ENCODE data around the gene CFAP45.

DNA sequence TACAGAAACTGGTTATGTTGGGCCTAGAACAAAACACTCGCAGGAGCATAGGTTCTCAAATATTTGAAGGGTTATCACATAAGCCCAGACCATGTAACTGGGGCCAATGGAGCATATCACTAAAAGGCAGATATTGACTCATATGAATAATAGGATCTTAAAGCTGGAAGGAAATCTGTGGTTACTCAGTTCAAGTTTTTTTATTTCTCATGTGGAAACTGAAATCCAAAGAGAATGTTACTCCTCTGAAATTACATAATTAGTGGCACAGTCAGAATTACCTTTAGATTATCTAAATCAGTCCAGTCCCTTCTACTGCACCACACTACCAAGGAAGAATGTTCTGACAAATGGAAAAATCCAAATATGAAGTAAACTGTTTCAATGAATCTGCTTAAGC is 61.2 kb downstream of the CFAP45 start:
- TF ChIP-seq, protein P1, sequence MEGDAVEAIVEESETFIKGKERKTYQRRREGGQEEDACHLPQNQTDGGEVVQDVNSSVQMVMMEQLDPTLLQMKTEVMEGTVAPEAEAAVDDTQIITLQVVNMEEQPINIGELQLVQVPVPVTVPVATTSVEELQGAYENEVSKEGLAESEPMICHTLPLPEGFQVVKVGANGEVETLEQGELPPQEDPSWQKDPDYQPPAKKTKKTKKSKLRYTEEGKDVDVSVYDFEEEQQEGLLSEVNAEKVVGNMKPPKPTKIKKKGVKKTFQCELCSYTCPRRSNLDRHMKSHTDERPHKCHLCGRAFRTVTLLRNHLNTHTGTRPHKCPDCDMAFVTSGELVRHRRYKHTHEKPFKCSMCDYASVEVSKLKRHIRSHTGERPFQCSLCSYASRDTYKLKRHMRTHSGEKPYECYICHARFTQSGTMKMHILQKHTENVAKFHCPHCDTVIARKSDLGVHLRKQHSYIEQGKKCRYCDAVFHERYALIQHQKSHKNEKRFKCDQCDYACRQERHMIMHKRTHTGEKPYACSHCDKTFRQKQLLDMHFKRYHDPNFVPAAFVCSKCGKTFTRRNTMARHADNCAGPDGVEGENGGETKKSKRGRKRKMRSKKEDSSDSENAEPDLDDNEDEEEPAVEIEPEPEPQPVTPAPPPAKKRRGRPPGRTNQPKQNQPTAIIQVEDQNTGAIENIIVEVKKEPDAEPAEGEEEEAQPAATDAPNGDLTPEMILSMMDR (IDR thresholded peaks at IDR 0.05; ENCODE audit: poor library complexity): no peak
- no peak for TF ChIP-seq EZH2 (IDR thresholded peaks at IDR 0.05; ENCODE audit: borderline replicate concordance)
- no peak for TF ChIP-seq EZH2phosphoT487 (IDR thresholded peaks at IDR 0.05; ENCODE audit: low read depth, severe bottlenecking, unreplicated experiment)
